Heart left ventricle (tissue), 13 donors: ENCODE results near the gene LRMDA.

Experiments
- POLR2A ChIP-seq, 2 donors: fragments of 450-650 bp; IDR thresholded peaks; one replicate each; pipeline ENCODE4 v1.6.1; 2017; ENCODE audit warnings: antibody characterized with exemption in 2 of 2, mild to moderate bottlenecking in 2 of 2, moderate library complexity in 2 of 2
- TF ChIP-seq, protein P1 (sequence below), 12 donors: fragments of 200-600 bp; sonication (generic) in 4 of 12; IDR thresholded peaks; one replicate each; pipeline versions ENCODE4 v1.5.0 to v1.8.0; 2018 to 2022; ENCODE audit warnings: antibody characterized with exemption in 12 of 12, mild to moderate bottlenecking in 5 of 12
- donor health status: ischemic (EF 13 %, LVEDD 7.1; RV severe dilation, severe dysfunction).
- donor health status: DM: no; HTN: yes; CAD: no.
- donor health status: DM: no; HTN: no; CAD: no.
- donor health status: ischemic (EF 25% LVEDD 6.9; RV normal size, moderate dysfunction).
- donor health status: ischemic (EF 25% LVEDD 5.7; RV mildly dilated, moderate dysfunction).
- donor health status: ischemic (EF 35%, LVEDD 5.7; RV mildly dilated, moderate dysfunction).
- donor health status: nonischemic (EF 11% LVEDD 7.7; RV severe dilation, severe dysfunction).
- donor health status: DM: yes; HTN: yes; CAD: no.
- donor health status: PGD.
- donor health status: ischemic (EF 29% LVEDD 5.4; RV normal size, mild dysfunction).
- donor health status: nonischemic (EF 23%, LVEDD 6.1; RV moderate dilation, normal function).

DNA sequence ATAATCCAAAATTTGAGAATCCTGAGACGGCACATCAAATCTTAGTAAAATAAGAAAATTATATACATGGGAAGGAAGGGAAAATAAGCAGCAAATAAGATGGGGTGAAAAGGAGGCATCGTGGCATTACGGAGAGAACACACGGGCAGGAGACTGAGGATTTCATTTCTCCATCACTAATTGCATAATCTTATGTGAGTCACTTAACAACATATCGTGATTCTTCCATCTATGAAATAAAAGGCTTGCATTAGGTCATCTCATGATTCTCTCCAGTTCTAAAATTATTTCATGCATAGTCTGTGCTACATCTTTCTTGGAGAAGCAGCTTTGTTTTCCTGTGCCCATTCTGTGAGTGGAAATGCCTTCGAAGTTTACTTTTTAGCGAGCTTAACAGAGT, 288.7 kb downstream of the LRMDA start:
- TF ChIP-seq, protein P1, sequence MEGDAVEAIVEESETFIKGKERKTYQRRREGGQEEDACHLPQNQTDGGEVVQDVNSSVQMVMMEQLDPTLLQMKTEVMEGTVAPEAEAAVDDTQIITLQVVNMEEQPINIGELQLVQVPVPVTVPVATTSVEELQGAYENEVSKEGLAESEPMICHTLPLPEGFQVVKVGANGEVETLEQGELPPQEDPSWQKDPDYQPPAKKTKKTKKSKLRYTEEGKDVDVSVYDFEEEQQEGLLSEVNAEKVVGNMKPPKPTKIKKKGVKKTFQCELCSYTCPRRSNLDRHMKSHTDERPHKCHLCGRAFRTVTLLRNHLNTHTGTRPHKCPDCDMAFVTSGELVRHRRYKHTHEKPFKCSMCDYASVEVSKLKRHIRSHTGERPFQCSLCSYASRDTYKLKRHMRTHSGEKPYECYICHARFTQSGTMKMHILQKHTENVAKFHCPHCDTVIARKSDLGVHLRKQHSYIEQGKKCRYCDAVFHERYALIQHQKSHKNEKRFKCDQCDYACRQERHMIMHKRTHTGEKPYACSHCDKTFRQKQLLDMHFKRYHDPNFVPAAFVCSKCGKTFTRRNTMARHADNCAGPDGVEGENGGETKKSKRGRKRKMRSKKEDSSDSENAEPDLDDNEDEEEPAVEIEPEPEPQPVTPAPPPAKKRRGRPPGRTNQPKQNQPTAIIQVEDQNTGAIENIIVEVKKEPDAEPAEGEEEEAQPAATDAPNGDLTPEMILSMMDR (IDR thresholded peaks at IDR 0.05) = no peak
- no peak for TF ChIP-seq POLR2A (IDR thresholded peaks at IDR 0.05)
